Chondrocyte (in vitro differentiated cells): ENCODE data around the gene ZNF846. TPM values are rescaled to one million over a fixed set of nuclear protein-coding genes. Genes with fewer than 3 reads are reported as not detected.
"Not testable (repeated sequence)": the region's sequence is repeated elsewhere in the genome, so short reads cannot be mapped to it uniquely, and the experiment has no call there.

Source experiments
- DNase-seq: peaks from one replicate; pipeline ENCODE4 v3.0.0; 2021; ENCODE audit warnings: mixed read lengths, low spot score
- H3K27ac Mint-ChIP-seq: one replicate; pipeline ENCODE4 v1.8.0; 2021; ENCODE audit warnings: mild to moderate bottlenecking, moderate library complexity, mixed read lengths; ENCODE audit not compliant: unreplicated experiment
- H3K27me3 Mint-ChIP-seq: 2 replicates; pipeline ENCODE4 v1.8.0; 2021; ENCODE audit warnings: low read depth, mixed read lengths
- H3K36me3 Mint-ChIP-seq: 2 replicates; pipeline ENCODE4 v1.8.0; 2021; ENCODE audit warnings: low read depth, mixed read lengths
- H3K4me1 Mint-ChIP-seq: 2 replicates; pipeline ENCODE4 v1.8.0; 2021; ENCODE audit warnings: low read depth, mild to moderate bottlenecking, mixed read lengths
- H3K4me3 Mint-ChIP-seq: one replicate; pipeline ENCODE4 v1.8.0; 2021; ENCODE audit warnings: mild to moderate bottlenecking, moderate library complexity, mixed read lengths; ENCODE audit not compliant: unreplicated experiment
- H3K9me3 Mint-ChIP-seq: 2 replicates; pipeline ENCODE4 v1.8.0; 2021; ENCODE audit warnings: low read depth, mixed read lengths
- CTCF ChIP-seq: fragments of 200-600 bp; sonication (generic); IDR thresholded peaks from 2 replicates; pipeline ENCODE4 v1.5.0; 2021; ENCODE audit warnings: antibody characterized with exemption, mild to moderate bottlenecking, moderate library complexity
- total RNA-seq: library from RNA; stranded (reverse); gene quantifications from 3 replicates; pipeline ENCODE4 v1.2.1, GENCODE V29; 2021

Gene ZNF846
- total RNA-seq, 1 donor from 2014 or later: 18.8 TPM

- peak overlapping the region; percentile 53 for H3K4me3 Mint-ChIP-seq
- TF ChIP-seq CTCF: no peak
- H3K36me3 Mint-ChIP-seq: no peaks in the 10 kb centered on the region
- no peaks in the 10 kb centered on the region for H3K27me3 Mint-ChIP-seq
- H3K9me3 Mint-ChIP-seq: no peaks in the 10 kb centered on the region
- no peak overlapping the region for H3K27ac Mint-ChIP-seq
- peaks cover 34% of the 10 kb centered on the region for H3K4me1 Mint-ChIP-seq
- DNase-seq: no peak
Observed at GRCh38 chr19:9786819-9787218, 18.3 kb upstream of the ZNF846 start.

- no peak for DNase-seq
- peak overlapping the region; percentile 95 for H3K27ac Mint-ChIP-seq
- no peaks in the 10 kb centered on the region for H3K27me3 Mint-ChIP-seq
- no peaks in the 10 kb centered on the region for H3K36me3 Mint-ChIP-seq
- H3K9me3 Mint-ChIP-seq: no peaks in the 10 kb centered on the region
- H3K4me3 Mint-ChIP-seq: peak overlapping the region; percentile 80
- TF ChIP-seq CTCF: no peak
- peaks cover 31% of the 10 kb centered on the region for H3K4me1 Mint-ChIP-seq
Observed at GRCh38 chr19:9786342-9786741, 17.8 kb upstream of the ZNF846 start.

- Mint-ChIP-seq H3K27me3 (no peaks in the 10 kb centered on the region), H3K4me3 (peak overlapping the region; percentile 80), H3K4me1 (peaks cover 29% of the 10 kb centered on the region), H3K36me3 (no peaks in the 10 kb centered on the region), H3K27ac (peak overlapping the region; percentile 95), H3K9me3 (no peaks in the 10 kb centered on the region)
- peak; percentile 99 for DNase-seq
- TF ChIP-seq CTCF: no peak
Observed at GRCh38 chr19:9785367-9786331, 17.1 kb upstream of the ZNF846 start.

GRCh38 chr19:9784163-9784496, 15.6 kb upstream of the ZNF846 start:
- not testable (repeated sequence) for H3K27me3 Mint-ChIP-seq, H3K36me3 Mint-ChIP-seq, H3K9me3 Mint-ChIP-seq, DNase-seq
- peak overlapping the region; percentile 95 for H3K27ac Mint-ChIP-seq
- peaks cover 23% of the 10 kb centered on the region for H3K4me1 Mint-ChIP-seq
- H3K4me3 Mint-ChIP-seq: peak overlapping the region; percentile 80

- peaks cover 6% of the 10 kb centered on the region for H3K36me3 Mint-ChIP-seq
- H3K27ac Mint-ChIP-seq: no peak overlapping the region
- no peak for TF ChIP-seq CTCF
- no peak overlapping the region for H3K4me3 Mint-ChIP-seq
- H3K9me3 Mint-ChIP-seq: peaks cover 5% of the 10 kb centered on the region
- peaks cover 23% of the 10 kb centered on the region for H3K4me1 Mint-ChIP-seq
- DNase-seq: no peak
- no peaks in the 10 kb centered on the region for H3K27me3 Mint-ChIP-seq
Observed at GRCh38 chr19:9782338-9782737, 13.8 kb upstream of the ZNF846 start.
